Testis (tissue), 3 donors: ENCODE results near the gene LCT. TPM values are rescaled to one million over a fixed set of nuclear protein-coding genes. Genes with fewer than 3 reads are reported as not detected.
A peak's percentile ranks its signal among the peaks of the same experiment; 100 is the strongest.

Source experiments
- DNase-seq: peaks from one replicate; pipeline ENCODE4 v3.0.0-alpha.2; 2019
- H3K27ac ChIP-seq, 2 donors: fragments of 200-600 bp; sonication (generic); one replicate each; pipeline ENCODE4 v1.5.1; 2019
- H3K27me3 ChIP-seq: fragments of 200-600 bp; sonication (generic); one replicate; pipeline ENCODE4 v1.5.1; 2019
- H3K36me3 ChIP-seq: fragments of 200-600 bp; sonication (generic); one replicate; pipeline ENCODE4 v1.5.1; 2017; ENCODE audit warnings: low read depth; ENCODE audit errors: missing control alignments
- H3K4me1 ChIP-seq: fragments of 200-600 bp; sonication (generic); one replicate; pipeline ENCODE4 v1.5.1; 2019
- H3K4me3 ChIP-seq, 2 donors: fragments of 200-600 bp; sonication (generic); one replicate each; pipeline ENCODE4 v1.5.1; 2017 to 2019
- H3K9me3 ChIP-seq: fragments of 200-600 bp; sonication (generic); one replicate; pipeline ENCODE4 v1.5.1; 2017
- CTCF ChIP-seq, 3 experiments: fragments of 450-650 bp in 2 of 3; fragments of 200-600 bp in 1 of 3; sonication (generic) in 1 of 3; IDR thresholded peaks; one replicate each; pipeline ENCODE4 v1.5.1; 2016 to 2019; ENCODE audit warnings: antibody characterized with exemption in 3 of 3, mild to moderate bottlenecking in 2 of 3, moderate library complexity in 1 of 3
- POLR2A ChIP-seq: fragments of 450-650 bp; IDR thresholded peaks from one replicate; pipeline ENCODE4 v1.6.1; 2017; ENCODE audit warnings: antibody characterized with exemption, mild to moderate bottlenecking, moderate library complexity
- WGBS, 2 donors: methylation state at CpG; one replicate each; pipeline ENCODE4 v1.1.5; 2018; 5-methylcytosine and 5-hydroxymethylcytosine counted together
- intact Hi-C: fragments of 100-400 bp; cut with DNase I; formaldehyde crosslinking; loops from one replicate; pipeline ENCODE4 v1.15.1; 2023; ENCODE audit warnings: low total_unique reads
- polyA plus RNA-seq: library from polyadenylated mRNA; stranded (reverse); fragments of 350-450 nt; fragmentation: Illumina TruSeq; extraction: RNeasy Lipid Tissue Mini Kit (QIAGEN cat#74804); gene quantifications from one replicate; pipeline ENCODE4 v1.2.3, GENCODE V29; 2014; ENCODE audit warnings: low read depth, low replicate concordance; ENCODE audit not compliant: insufficient read depth
- small RNA-seq, 2 donors: library from RNA; depleted of rRNA; stranded (forward); fragments of <200 nt; gene quantifications; one replicate each; pipeline ENCODE3, GENCODE V24; 2016
- total RNA-seq, 2 donors: library from RNA; depleted of rRNA; stranded (reverse); fragments of >200 nt; gene quantifications; one replicate each; pipeline ENCODE4 v1.2.3, GENCODE V29; 2016

LCT gene
- total and polyA plus RNA-seq, 3 donors from 2014 or later, result 0.22 to 0.62 (median 0.47) TPM

GRCh38 chr2:135742325-135742757 is 94.6 kb downstream of the LCT start:
- Histone ChIP-seq H3K4me1 (peaks cover 10% of the 10 kb centered on the region), H3K27ac (peak overlapping the region; percentile 99), H3K36me3 (no peaks in the 10 kb centered on the region), H3K4me3 (peak overlapping the region; percentile 79 to 97), H3K27me3 (no peaks in the 10 kb centered on the region), H3K9me3 (no peaks in the 10 kb centered on the region)
- TF ChIP-seq CTCF (IDR thresholded peaks at IDR 0.05) (no peak), POLR2A (no peak)
- 0% methylated on average over 9 to 22 of the region's 34 CpGs for WGBS, 2 donors
- intact Hi-C loops, result no loop called here
- DNase-seq, result peak; percentile 52

GRCh38 chr2:135741395-135742324 is 95.3 kb downstream of the LCT start, which contains the start of gene UBXN4:
TSS of gene UBXN4 (plus strand) at chr2:135741855. CDS start at chr2:135741930, 75 bp downstream.
- intact Hi-C loops, result no loop called here
- no peaks in the 10 kb centered on the region for H3K36me3 ChIP-seq
- H3K9me3 ChIP-seq, result no peaks in the 10 kb centered on the region
- no peaks in the 10 kb centered on the region for H3K27me3 ChIP-seq
- peak; percentile 99 for DNase-seq
- TF ChIP-seq POLR2A (peak; percentile 85), CTCF (IDR thresholded peaks at IDR 0.05) (peak in 1 of 3 experiments; percentile 45)
- H3K27ac ChIP-seq, result peak within 1 kb of the TSS; percentile 99
- WGBS, 2 donors, result 1 to 3% methylated on average over 10 to 50 of the region's 93 CpGs
- H3K4me1 ChIP-seq, result peaks cover 10% of the 10 kb centered on the region
- H3K4me3 ChIP-seq, result peak within 1 kb of the TSS; percentile 79 to 97

GRCh38 chr2:135741043-135741394 is 96.0 kb downstream of the LCT start:
- H3K9me3 ChIP-seq, result no peaks in the 10 kb centered on the region
- peak overlapping the region; percentile 99 for H3K27ac ChIP-seq
- TF ChIP-seq CTCF (IDR thresholded peaks at IDR 0.05) (no peak), POLR2A (no peak)
- WGBS, 2 donors, result 40 to 64% methylated on average over 11 of the region's 11 CpGs
- no peak for DNase-seq
- intact Hi-C loops, result no loop called here
- no peaks in the 10 kb centered on the region for H3K36me3 ChIP-seq
- no peaks in the 10 kb centered on the region for H3K27me3 ChIP-seq
- H3K4me1 ChIP-seq, result peaks cover 10% of the 10 kb centered on the region
- H3K4me3 ChIP-seq, result peak overlapping the region; percentile 79 to 97

- no peak overlapping the region for H3K27ac ChIP-seq
- intact Hi-C loops, result no loop called here
- WGBS, 2 donors, result 89 to 93% methylated on average over 3 of the region's 3 CpGs
- H3K4me3 ChIP-seq, result peak overlapping the region in 1 of 2 donors; percentile 97
- no peaks in the 10 kb centered on the region for H3K36me3 ChIP-seq
- H3K9me3 ChIP-seq, result no peaks in the 10 kb centered on the region
- no peaks in the 10 kb centered on the region for H3K27me3 ChIP-seq
- DNase-seq, result no peak
- H3K4me1 ChIP-seq, result peaks cover 10% of the 10 kb centered on the region
- TF ChIP-seq POLR2A, result no peak
- TF ChIP-seq CTCF (IDR thresholded peaks at IDR 0.05), result no peak
Measured at GRCh38 chr2:135740206-135740605, 96.8 kb downstream of the LCT start.

Small RNAs within 50 kb of the gene (small RNA-seq; reads per million reads assigned to genes)
- gene RF00019, result 0 reads per million in 2 donors

Other genes starting within 250 kb of the LCT start
- 10 to 100 TPM; 87.7 to 94.0 TPM for gene UBXN4, start 95.3 kb downstream of the LCT start, total RNA-seq
- gene UBXN4, start 95.3 kb downstream of the LCT start, polyA plus RNA-seq, result 60.9 TPM
- 10 to 100 TPM; 26.7 to 32.3 TPM for gene MCM6, start 39.3 kb upstream of the LCT start, total RNA-seq
- 24.6 TPM for gene MCM6, start 39.3 kb upstream of the LCT start, polyA plus RNA-seq
- gene DARS1, start 148.4 kb upstream of the LCT start, total RNA-seq, result 10 to 100 TPM; 39.5 to 45.7 TPM
- gene DARS1, start 148.4 kb upstream of the LCT start, polyA plus RNA-seq, result 32.3 TPM